Tongue (tissue), 2 donors: ENCODE measurements around the gene C1orf115. TPM values are rescaled to one million over a fixed set of nuclear protein-coding genes. Genes with fewer than 3 reads are reported as not detected.
"Not testable (repeated sequence)": the region's sequence is repeated elsewhere in the genome, so short reads cannot be mapped to it uniquely, and the experiment has no call there.

Source experiments
- DNase-seq: peaks from one replicate; pipeline ENCODE4 v3.0.0-alpha.2; 2015
- total RNA-seq: library from RNA; depleted of rRNA; stranded (reverse); fragments of >200 nt; gene quantifications from one replicate; pipeline ENCODE4 v1.2.3, GENCODE V29; 2014

C1orf115 gene
- total RNA-seq, 1 donor from 2014 or later = 20.6 TPM

- no peak for DNase-seq
Measured at GRCh38 chr1:220726634-220727033, 36.5 kb downstream of the C1orf115 start.

GRCh38 chr1:220727519-220727918, 37.4 kb downstream of the C1orf115 start:
- no peak for DNase-seq

- no peak for DNase-seq
Measured at GRCh38 chr1:220730486-220730885, 40.3 kb downstream of the C1orf115 start.

GRCh38 chr1:220732137-220732536, 42.0 kb downstream of the C1orf115 start:
- DNase-seq = no peak

GRCh38 chr1:220732621-220733020, 42.5 kb downstream of the C1orf115 start:
- no peak for DNase-seq

GRCh38 chr1:220733086-220733601, 43.0 kb downstream of the C1orf115 start:
- DNase-seq = peak; percentile 81

GRCh38 chr1:220734571-220735326, 44.6 kb downstream of the C1orf115 start:
- DNase-seq = no peak

GRCh38 chr1:220736283-220736682, 46.1 kb downstream of the C1orf115 start:
- not testable (repeated sequence) for DNase-seq

GRCh38 chr1:220741349-220741748, 51.2 kb downstream of the C1orf115 start:
- DNase-seq = no peak

GRCh38 chr1:220741825-220742224, 51.7 kb downstream of the C1orf115 start:
- no peak for DNase-seq

GRCh38 chr1:220742520-220742919, 52.4 kb downstream of the C1orf115 start:
- DNase-seq = no peak

- no peak for DNase-seq
Measured at GRCh38 chr1:220746851-220747250, 56.7 kb downstream of the C1orf115 start.

- DNase-seq = peak; percentile 38
Measured at GRCh38 chr1:220747437-220748088, 57.4 kb downstream of the C1orf115 start.

GRCh38 chr1:220748089-220748934, 58.1 kb downstream of the C1orf115 start, which contains the start of gene MTARC2:
Gene MTARC2 (plus strand): TSS chr1:220748322. CDS start chr1:220748532, 210 bp downstream.
- peak; percentile 90 for DNase-seq

Other genes starting within 250 kb of the C1orf115 start
- gene MARK1, start 162.2 kb upstream of the C1orf115 start, total RNA-seq = 9.3 TPM
- 13.3 TPM for gene MTARC2, start 58.0 kb downstream of the C1orf115 start, total RNA-seq
- 5.1 TPM for gene MTARC1, start 96.5 kb downstream of the C1orf115 start, total RNA-seq
- 8.3 TPM for gene HLX, start 189.1 kb downstream of the C1orf115 start, total RNA-seq